ENCODE measurements around the gene FXYD6.

- no peak for TF ChIP-seq CTCF (IDR thresholded peaks at IDR 0.05)
- TF ChIP-seq EP300 (IDR thresholded peaks at IDR 0.05), result no peak
- no peak for TF ChIP-seq POLR2A (IDR thresholded peaks at IDR 0.05)
- no peak for TF ChIP-seq POLR2AphosphoS5 (IDR thresholded peaks at IDR 0.05)
Measured at GRCh38 chr11:117912497-117912896, 36.0 kb upstream of the FXYD6 start.

Measured in stomach (tissue), 4 donors.